Right atrium auricular region (tissue), 2 donors: ENCODE measurements around the gene C1QTNF8. TPM values are rescaled to one million over a fixed set of nuclear protein-coding genes. Genes with fewer than 3 reads are reported as not detected.
"Not testable (repeated sequence)": the region's sequence is repeated elsewhere in the genome, so short reads cannot be mapped to it uniquely, and the experiment has no call there.

Source experiments
- DNase-seq: peaks from one replicate; pipeline ENCODE4 v3.0.0-alpha.2; 2019; ENCODE audit warnings: low spot score
- H3K27ac ChIP-seq, 2 donors: fragments of 200-600 bp; sonication (generic); 1 replicate in 1 of 2; 2 replicates in 1 of 2; pipeline ENCODE4 v1.5.1; 2016 to 2019
- H3K27me3 ChIP-seq, 2 donors: fragments of 200-600 bp; sonication (generic); one replicate each; pipeline versions ENCODE4 v1.5.1 to v1.6.0; 2017 to 2019
- H3K36me3 ChIP-seq: fragments of 200-600 bp; sonication (generic); one replicate; pipeline ENCODE4 v1.5.1; 2016
- H3K4me1 ChIP-seq, 2 donors: fragments of 200-600 bp; sonication (generic); one replicate each; pipeline versions ENCODE4 v1.5.1 to v1.6.0; 2017 to 2019
- H3K4me3 ChIP-seq, 2 donors: fragments of 200-600 bp; sonication (generic); 1 replicate in 1 of 2; 2 replicates in 1 of 2; pipeline ENCODE4 v1.5.1; 2017 to 2019; ENCODE audit warnings: mild to moderate bottlenecking in 1 of 2, moderate library complexity in 1 of 2
- H3K9me3 ChIP-seq, 2 donors: fragments of 200-600 bp; sonication (generic); one replicate each; pipeline ENCODE4 v1.5.1; 2019
- CTCF ChIP-seq, 2 donors: fragments of 200-600 bp; sonication (generic); IDR thresholded peaks; one replicate each; pipeline ENCODE4 v1.5.1; 2019; ENCODE audit warnings: antibody characterized with exemption in 2 of 2
- total RNA-seq, 2 donors: library from RNA; depleted of rRNA; stranded (reverse); fragments of >200 nt; gene quantifications; one replicate each; pipeline ENCODE4 v1.1.0, GENCODE V29; 2016

The C1QTNF8 gene
- total RNA-seq, 2 donors from 2014 or later, result not detected

- peak in 1 of 2 donors; percentile 13 for TF ChIP-seq CTCF (IDR thresholded peaks at IDR 0.05)
- Histone ChIP-seq H3K9me3 (peaks cover 0 to 9% of the 10 kb centered on the region in 2 donors), H3K4me3 (peak overlapping the region in 1 of 2 donors; percentile 35), H3K36me3 (no peaks in the 10 kb centered on the region), H3K27ac (peak overlapping the region; percentile 71 to 75), H3K27me3 (peaks cover 0 to 3% of the 10 kb centered on the region in 2 donors), H3K4me1 (peaks cover 0 to 26% of the 10 kb centered on the region in 2 donors)
- DNase-seq, result no peak
Measured at GRCh38 chr16:1089822-1090619, 6.0 kb downstream of the C1QTNF8 start.

GRCh38 chr16:1089439-1089821 lies 6.6 kb downstream of the C1QTNF8 start:
- no peaks in the 10 kb centered on the region for H3K36me3 ChIP-seq
- peaks cover 0 to 14% of the 10 kb centered on the region in 2 donors for H3K9me3 ChIP-seq
- H3K4me3 ChIP-seq, result peak overlapping the region in 1 of 2 donors; percentile 35
- H3K4me1 ChIP-seq, result peaks cover 0 to 26% of the 10 kb centered on the region in 2 donors
- no peak for DNase-seq
- TF ChIP-seq CTCF (IDR thresholded peaks at IDR 0.05), result no peak
- peaks cover 0 to 3% of the 10 kb centered on the region in 2 donors for H3K27me3 ChIP-seq
- peak overlapping the region; percentile 71 to 75 for H3K27ac ChIP-seq

- peaks cover 0 to 26% of the 10 kb centered on the region in 2 donors for H3K4me1 ChIP-seq
- H3K9me3 ChIP-seq, result peaks cover 0 to 14% of the 10 kb centered on the region in 2 donors
- no peak for TF ChIP-seq CTCF (IDR thresholded peaks at IDR 0.05)
- no peaks in the 10 kb centered on the region for H3K36me3 ChIP-seq
- no peak for DNase-seq
- peaks cover 0 to 3% of the 10 kb centered on the region in 2 donors for H3K27me3 ChIP-seq
- no peak overlapping the region for H3K4me3 ChIP-seq
- peak overlapping the region; percentile 71 to 75 for H3K27ac ChIP-seq
Measured at GRCh38 chr16:1088295-1089170, 7.5 kb downstream of the C1QTNF8 start.

GRCh38 chr16:1086443-1086842 lies 9.6 kb downstream of the C1QTNF8 start:
- H3K9me3 ChIP-seq, result peaks cover 0 to 14% of the 10 kb centered on the region in 2 donors
- not testable (repeated sequence) for H3K36me3 ChIP-seq, H3K4me3 ChIP-seq, H3K27ac ChIP-seq, DNase-seq, H3K27me3 ChIP-seq
- peaks cover 0 to 26% of the 10 kb centered on the region in 2 donors for H3K4me1 ChIP-seq

- TF ChIP-seq CTCF (IDR thresholded peaks at IDR 0.05), result no peak
- DNase-seq, result no peak
- Histone ChIP-seq H3K36me3 (no peaks in the 10 kb centered on the region), H3K9me3 (peaks cover 0 to 14% of the 10 kb centered on the region in 2 donors), H3K27me3 (peaks cover 0 to 4% of the 10 kb centered on the region in 2 donors), H3K4me3 (no peak overlapping the region), H3K4me1 (peaks cover 0 to 15% of the 10 kb centered on the region in 2 donors), H3K27ac (no peak overlapping the region)
Measured at GRCh38 chr16:1084971-1085370, 11.1 kb downstream of the C1QTNF8 start.
